GM12875 (cell line): ENCODE data around the gene WDR36.

ENCODE experiments used
- H3K4me3 ChIP-seq: one replicate; pipeline ENCODE4 v1.5.1; 2011; ENCODE audit warnings: low read depth, low read length, control low read depth
- CTCF ChIP-seq: IDR thresholded peaks from 2 replicates; pipeline ENCODE4 v1.5.1; 2011; ENCODE audit warnings: low read depth, mild to moderate bottlenecking, control low read depth, inconsistent platforms, low read length, moderate library complexity, borderline replicate concordance; ENCODE audit not compliant: insufficient read depth

The WDR36 gene

GRCh38 chr5:111172504-111172903 lies 80.4 kb downstream of the WDR36 start:
- H3K4me3 ChIP-seq, result no peak overlapping the region
- TF ChIP-seq CTCF, result no peak

- no peak for TF ChIP-seq CTCF
- H3K4me3 ChIP-seq, result no peak overlapping the region
Observed at GRCh38 chr5:111173476-111173875, 81.3 kb downstream of the WDR36 start.
